ENCODE measurements around the gene CCNK. TPM values are rescaled to one million over a fixed set of nuclear protein-coding genes. Genes with fewer than 3 reads are reported as not detected.

The CCNK gene
- total RNA-seq, 3 donors from 2014 or later: 95.9 to 107 (median 104) TPM

- H3K4me1 Mint-ChIP-seq (ENCODE audit: low read depth): peaks cover 33% of the 10 kb centered on the region
- no peak overlapping the region for H3K4me3 Mint-ChIP-seq
- H3K36me3 Mint-ChIP-seq (ENCODE audit: insufficient read depth): peaks cover 3% of the 10 kb centered on the region
- no peaks in the 10 kb centered on the region for H3K9me3 Mint-ChIP-seq
- ATAC-seq: no peak
- no peak for DNase-seq
- no peaks in the 10 kb centered on the region for H3K27me3 Mint-ChIP-seq (ENCODE audit: low read depth)
Observed at GRCh38 chr14:99475179-99475578, 6.0 kb upstream of the CCNK start.

- ATAC-seq (no peak), DNase-seq (no peak)
- no peaks in the 10 kb centered on the region for H3K27me3 Mint-ChIP-seq (ENCODE audit: low read depth)
- H3K36me3 Mint-ChIP-seq (ENCODE audit: insufficient read depth): peaks cover 3% of the 10 kb centered on the region
- peaks cover 31% of the 10 kb centered on the region for H3K4me1 Mint-ChIP-seq (ENCODE audit: low read depth)
- H3K4me3 Mint-ChIP-seq: no peak overlapping the region
- no peaks in the 10 kb centered on the region for H3K9me3 Mint-ChIP-seq
Observed at GRCh38 chr14:99475660-99476059, 5.5 kb upstream of the CCNK start.

GRCh38 chr14:99476864-99477263, 4.3 kb upstream of the CCNK start:
- Mint-ChIP-seq H3K4me1 (ENCODE audit: low read depth) (peaks cover 27% of the 10 kb centered on the region), H3K9me3 (no peaks in the 10 kb centered on the region), H3K36me3 (ENCODE audit: insufficient read depth) (peaks cover 3% of the 10 kb centered on the region), H3K27me3 (ENCODE audit: low read depth) (no peaks in the 10 kb centered on the region), H3K4me3 (no peak overlapping the region)
- ATAC-seq (no peak), DNase-seq (no peak)

GRCh38 chr14:99478128-99478527, 3.1 kb upstream of the CCNK start:
- no peaks in the 10 kb centered on the region for H3K27me3 Mint-ChIP-seq (ENCODE audit: low read depth)
- H3K36me3 Mint-ChIP-seq (ENCODE audit: insufficient read depth): peaks cover 3% of the 10 kb centered on the region
- DNase-seq (no peak), ATAC-seq (no peak)
- peak overlapping the region; percentile 7 for H3K4me3 Mint-ChIP-seq
- H3K4me1 Mint-ChIP-seq (ENCODE audit: low read depth): peaks cover 34% of the 10 kb centered on the region
- H3K9me3 Mint-ChIP-seq: no peaks in the 10 kb centered on the region

GRCh38 chr14:99479160-99479905, 1.9 kb upstream of the CCNK start:
- H3K4me1 Mint-ChIP-seq (ENCODE audit: low read depth): peaks cover 41% of the 10 kb centered on the region
- no peaks in the 10 kb centered on the region for H3K27me3 Mint-ChIP-seq (ENCODE audit: low read depth)
- no peak for ATAC-seq
- no peak for DNase-seq
- no peaks in the 10 kb centered on the region for H3K36me3 Mint-ChIP-seq (ENCODE audit: insufficient read depth)
- H3K9me3 Mint-ChIP-seq: no peaks in the 10 kb centered on the region
- H3K4me3 Mint-ChIP-seq: peak overlapping the region; percentile 94

GRCh38 chr14:99479906-99480869, 1.0 kb upstream of the CCNK start, which contains the start of gene SETD3:
Gene SETD3, minus strand, starts transcription at chr14:99480859. Its CDS starts 15,054 bp downstream, at chr14:99465805.
- DNase-seq (peak; percentile 11), ATAC-seq (peak in 1 of 2 donors; percentile 2)
- no peaks in the 10 kb centered on the region for H3K36me3 Mint-ChIP-seq (ENCODE audit: insufficient read depth)
- H3K27me3 Mint-ChIP-seq (ENCODE audit: low read depth): no peaks in the 10 kb centered on the region
- peak within 1 kb of the TSS; percentile 99 for H3K4me3 Mint-ChIP-seq
- no peaks in the 10 kb centered on the region for H3K9me3 Mint-ChIP-seq
- H3K4me1 Mint-ChIP-seq (ENCODE audit: low read depth): peaks cover 48% of the 10 kb centered on the region

GRCh38 chr14:99481745-99482099, 513 bp downstream of the CCNK start:
- Mint-ChIP-seq H3K4me1 (ENCODE audit: low read depth) (peaks cover 59% of the 10 kb centered on the region), H3K4me3 (peak overlapping the region; percentile 99)
- ATAC-seq: no peak

GRCh38 chr14:99484106-99484505, 2.9 kb downstream of the CCNK start:
- DNase-seq: no peak
- ATAC-seq: no peak
- Mint-ChIP-seq H3K36me3 (ENCODE audit: insufficient read depth) (no peaks in the 10 kb centered on the region), H3K4me1 (ENCODE audit: low read depth) (peaks cover 63% of the 10 kb centered on the region), H3K27me3 (ENCODE audit: low read depth) (no peaks in the 10 kb centered on the region), H3K4me3 (no peak overlapping the region), H3K9me3 (no peaks in the 10 kb centered on the region)

More at GRCh38 chr14:99481745-99482099, 513 bp downstream of the CCNK start:
- Mint-ChIP-seq H3K36me3 (ENCODE audit: insufficient read depth) (no peaks in the 10 kb centered on the region), H3K9me3 (no peaks in the 10 kb centered on the region), H3K27me3 (ENCODE audit: low read depth) (no peaks in the 10 kb centered on the region)
- no peak for DNase-seq

GRCh38 chr14:99497341-99497740, 16.1 kb downstream of the CCNK start:
- H3K9me3 Mint-ChIP-seq: no peaks in the 10 kb centered on the region
- H3K27me3 Mint-ChIP-seq (ENCODE audit: low read depth): no peaks in the 10 kb centered on the region
- H3K4me1 Mint-ChIP-seq (ENCODE audit: low read depth): no peaks in the 10 kb centered on the region
- ATAC-seq: no peak
- no peak overlapping the region for H3K4me3 Mint-ChIP-seq
- no peak for DNase-seq
- H3K36me3 Mint-ChIP-seq (ENCODE audit: insufficient read depth): peaks cover 56% of the 10 kb centered on the region

- H3K9me3 Mint-ChIP-seq: no peaks in the 10 kb centered on the region
- ATAC-seq (no peak), DNase-seq (no peak)
- H3K27me3 Mint-ChIP-seq (ENCODE audit: low read depth): no peaks in the 10 kb centered on the region
- no peak overlapping the region for H3K4me3 Mint-ChIP-seq
- no peaks in the 10 kb centered on the region for H3K4me1 Mint-ChIP-seq (ENCODE audit: low read depth)
- peaks cover 55% of the 10 kb centered on the region for H3K36me3 Mint-ChIP-seq (ENCODE audit: insufficient read depth)
Observed at GRCh38 chr14:99497894-99498293, 16.7 kb downstream of the CCNK start.

- H3K27me3 Mint-ChIP-seq (ENCODE audit: low read depth): no peaks in the 10 kb centered on the region
- no peak overlapping the region for H3K4me3 Mint-ChIP-seq
- no peak for ATAC-seq
- H3K4me1 Mint-ChIP-seq (ENCODE audit: low read depth): no peaks in the 10 kb centered on the region
- DNase-seq: no peak
- H3K9me3 Mint-ChIP-seq: no peaks in the 10 kb centered on the region
- peaks cover 62% of the 10 kb centered on the region for H3K36me3 Mint-ChIP-seq (ENCODE audit: insufficient read depth)
Observed at GRCh38 chr14:99502989-99503421, 21.8 kb downstream of the CCNK start.

- Mint-ChIP-seq H3K4me1 (ENCODE audit: low read depth) (no peaks in the 10 kb centered on the region), H3K9me3 (no peaks in the 10 kb centered on the region), H3K4me3 (no peak overlapping the region), H3K27me3 (ENCODE audit: low read depth) (no peaks in the 10 kb centered on the region), H3K36me3 (ENCODE audit: insufficient read depth) (peaks cover 61% of the 10 kb centered on the region)
- DNase-seq: no peak
- ATAC-seq: no peak
Observed at GRCh38 chr14:99503848-99504453, 22.7 kb downstream of the CCNK start.

- Mint-ChIP-seq H3K36me3 (ENCODE audit: insufficient read depth) (peaks cover 63% of the 10 kb centered on the region), H3K4me1 (ENCODE audit: low read depth) (no peaks in the 10 kb centered on the region), H3K9me3 (no peaks in the 10 kb centered on the region), H3K27me3 (ENCODE audit: low read depth) (no peaks in the 10 kb centered on the region), H3K4me3 (no peak overlapping the region)
- ATAC-seq (no peak), DNase-seq (no peak)
Observed at GRCh38 chr14:99505089-99505488, 23.9 kb downstream of the CCNK start.

GRCh38 chr14:99506276-99506675, 25.1 kb downstream of the CCNK start:
- Mint-ChIP-seq H3K9me3 (no peaks in the 10 kb centered on the region), H3K27me3 (ENCODE audit: low read depth) (no peaks in the 10 kb centered on the region), H3K4me1 (ENCODE audit: low read depth) (no peaks in the 10 kb centered on the region), H3K36me3 (ENCODE audit: insufficient read depth) (peaks cover 54% of the 10 kb centered on the region), H3K4me3 (no peak overlapping the region)
- DNase-seq: no peak
- no peak for ATAC-seq
